ENCODE results near the gene SPAG6.

DNA sequence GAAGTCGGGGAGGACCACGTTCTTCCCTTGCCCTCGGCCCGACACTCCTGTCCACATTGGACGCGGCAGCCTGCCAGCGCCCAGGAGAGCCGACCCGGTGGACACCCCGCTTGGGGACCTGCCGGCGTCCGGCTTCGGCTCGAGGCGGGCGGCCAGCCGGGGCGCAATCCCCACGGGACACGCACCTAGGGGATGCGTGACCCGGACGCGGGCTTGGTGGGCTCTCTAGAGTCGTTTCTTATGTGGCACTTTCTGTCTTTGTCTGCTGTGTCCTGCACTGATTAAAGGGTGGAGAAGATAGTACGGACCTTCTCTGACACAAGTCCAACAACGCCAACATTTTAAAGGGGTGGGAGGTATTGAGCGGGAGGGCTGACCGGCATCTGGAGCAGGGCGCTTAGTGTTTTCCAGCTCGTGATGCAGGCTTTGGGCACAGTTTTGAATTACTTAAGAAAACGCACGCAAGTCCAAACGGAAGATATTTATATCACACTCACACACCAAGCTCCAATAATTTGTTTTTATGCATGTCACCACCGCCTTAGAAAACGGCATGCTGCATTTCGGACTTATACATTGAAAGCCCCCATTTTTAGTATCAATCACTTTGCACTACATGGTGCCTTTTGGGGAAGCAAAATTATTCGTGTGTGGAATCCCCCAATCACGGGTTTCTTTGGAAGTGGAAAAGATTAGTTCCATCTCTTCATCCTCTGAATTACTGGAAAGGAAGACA, 3.9 kb upstream of the SPAG6 start:
- no peak for TF ChIP-seq CTCF (IDR thresholded peaks at IDR 0.05)
- TF ChIP-seq EP300 (IDR thresholded peaks at IDR 0.05), result no peak

Measured in tibial nerve (tissue), 4 donors.